Measurements from ENCODE around the gene PCDHGA1.

DNA sequence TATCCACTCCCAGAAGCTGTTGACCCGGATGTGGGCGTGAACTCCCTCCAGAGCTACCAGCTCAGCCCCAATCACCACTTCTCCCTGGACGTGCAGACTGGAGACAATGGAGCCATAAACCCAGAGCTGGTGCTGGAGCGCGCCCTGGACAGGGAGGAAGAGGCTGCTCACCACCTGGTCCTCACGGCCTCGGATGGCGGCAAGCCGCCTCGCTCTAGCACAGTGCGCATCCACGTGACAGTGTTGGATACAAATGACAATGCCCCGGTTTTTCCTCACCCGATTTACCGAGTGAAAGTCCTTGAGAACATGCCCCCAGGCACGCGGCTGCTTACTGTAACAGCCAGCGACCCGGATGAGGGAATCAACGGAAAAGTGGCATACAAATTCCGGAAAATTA lies 63.0 kb downstream of the PCDHGA1 start:
- TF ChIP-seq, protein P1, sequence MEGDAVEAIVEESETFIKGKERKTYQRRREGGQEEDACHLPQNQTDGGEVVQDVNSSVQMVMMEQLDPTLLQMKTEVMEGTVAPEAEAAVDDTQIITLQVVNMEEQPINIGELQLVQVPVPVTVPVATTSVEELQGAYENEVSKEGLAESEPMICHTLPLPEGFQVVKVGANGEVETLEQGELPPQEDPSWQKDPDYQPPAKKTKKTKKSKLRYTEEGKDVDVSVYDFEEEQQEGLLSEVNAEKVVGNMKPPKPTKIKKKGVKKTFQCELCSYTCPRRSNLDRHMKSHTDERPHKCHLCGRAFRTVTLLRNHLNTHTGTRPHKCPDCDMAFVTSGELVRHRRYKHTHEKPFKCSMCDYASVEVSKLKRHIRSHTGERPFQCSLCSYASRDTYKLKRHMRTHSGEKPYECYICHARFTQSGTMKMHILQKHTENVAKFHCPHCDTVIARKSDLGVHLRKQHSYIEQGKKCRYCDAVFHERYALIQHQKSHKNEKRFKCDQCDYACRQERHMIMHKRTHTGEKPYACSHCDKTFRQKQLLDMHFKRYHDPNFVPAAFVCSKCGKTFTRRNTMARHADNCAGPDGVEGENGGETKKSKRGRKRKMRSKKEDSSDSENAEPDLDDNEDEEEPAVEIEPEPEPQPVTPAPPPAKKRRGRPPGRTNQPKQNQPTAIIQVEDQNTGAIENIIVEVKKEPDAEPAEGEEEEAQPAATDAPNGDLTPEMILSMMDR (IDR thresholded peaks at IDR 0.05 in 2 of 3, conservative IDR thresholded peaks at IDR 0.05 in 1 of 3; ENCODE audit: insufficient read depth in 2 of 3, low read depth in 1 of 3, low read length in 3 of 3) = no peak
- no peak for TF ChIP-seq PRPF4 (IDR thresholded peaks at IDR 0.05; ENCODE audit: insufficient read depth, low read depth, low read length, poor library complexity, severe bottlenecking)
- TF ChIP-seq CHD4 (IDR thresholded peaks at IDR 0.05; ENCODE audit: insufficient read depth, insufficient replicate concordance, low read depth, low read length, poor library complexity, severe bottlenecking) = no peak
- TF ChIP-seq, protein P2, sequence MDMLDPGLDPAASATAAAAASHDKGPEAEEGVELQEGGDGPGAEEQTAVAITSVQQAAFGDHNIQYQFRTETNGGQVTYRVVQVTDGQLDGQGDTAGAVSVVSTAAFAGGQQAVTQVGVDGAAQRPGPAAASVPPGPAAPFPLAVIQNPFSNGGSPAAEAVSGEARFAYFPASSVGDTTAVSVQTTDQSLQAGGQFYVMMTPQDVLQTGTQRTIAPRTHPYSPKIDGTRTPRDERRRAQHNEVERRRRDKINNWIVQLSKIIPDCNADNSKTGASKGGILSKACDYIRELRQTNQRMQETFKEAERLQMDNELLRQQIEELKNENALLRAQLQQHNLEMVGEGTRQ (CRISPR knock-in tag; IDR thresholded peaks at IDR 0.05) = no peak
- TF ChIP-seq, protein P3, sequence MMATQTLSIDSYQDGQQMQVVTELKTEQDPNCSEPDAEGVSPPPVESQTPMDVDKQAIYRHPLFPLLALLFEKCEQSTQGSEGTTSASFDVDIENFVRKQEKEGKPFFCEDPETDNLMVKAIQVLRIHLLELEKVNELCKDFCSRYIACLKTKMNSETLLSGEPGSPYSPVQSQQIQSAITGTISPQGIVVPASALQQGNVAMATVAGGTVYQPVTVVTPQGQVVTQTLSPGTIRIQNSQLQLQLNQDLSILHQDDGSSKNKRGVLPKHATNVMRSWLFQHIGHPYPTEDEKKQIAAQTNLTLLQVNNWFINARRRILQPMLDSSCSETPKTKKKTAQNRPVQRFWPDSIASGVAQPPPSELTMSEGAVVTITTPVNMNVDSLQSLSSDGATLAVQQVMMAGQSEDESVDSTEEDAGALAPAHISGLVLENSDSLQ (IDR thresholded peaks at IDR 0.05) = no peak
- no peak for TF ChIP-seq ZNF444 (CRISPR knock-in tag; IDR thresholded peaks at IDR 0.05)
- TF ChIP-seq TCF7 (IDR thresholded peaks at IDR 0.05; ENCODE audit: borderline replicate concordance) = no peak
- no peak for TF ChIP-seq C11orf30 (IDR thresholded peaks at IDR 0.05; ENCODE audit: low read depth)
- no peak for TF ChIP-seq ZNF263 (CRISPR knock-in tag; IDR thresholded peaks at IDR 0.05; ENCODE audit: borderline replicate concordance)
- TF ChIP-seq ZKSCAN3 (CRISPR knock-in tag; IDR thresholded peaks at IDR 0.05) = no peak
- TF ChIP-seq, protein P4, sequence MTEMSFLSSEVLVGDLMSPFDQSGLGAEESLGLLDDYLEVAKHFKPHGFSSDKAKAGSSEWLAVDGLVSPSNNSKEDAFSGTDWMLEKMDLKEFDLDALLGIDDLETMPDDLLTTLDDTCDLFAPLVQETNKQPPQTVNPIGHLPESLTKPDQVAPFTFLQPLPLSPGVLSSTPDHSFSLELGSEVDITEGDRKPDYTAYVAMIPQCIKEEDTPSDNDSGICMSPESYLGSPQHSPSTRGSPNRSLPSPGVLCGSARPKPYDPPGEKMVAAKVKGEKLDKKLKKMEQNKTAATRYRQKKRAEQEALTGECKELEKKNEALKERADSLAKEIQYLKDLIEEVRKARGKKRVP (CRISPR knock-in tag; IDR thresholded peaks at IDR 0.05) = no peak
- TF ChIP-seq HNRNPK (IDR thresholded peaks at IDR 0.05; ENCODE audit: low read depth, low read length, poor library complexity, severe bottlenecking) = no peak
- TF ChIP-seq MTF1 (CRISPR knock-in tag; IDR thresholded peaks at IDR 0.05; ENCODE audit: borderline replicate concordance) = no peak

Measured in K562 (cell line).